GM23338 (cell line): ENCODE data around the gene MATN1. TPM values are rescaled to one million over a fixed set of nuclear protein-coding genes. Genes with fewer than 3 reads are reported as not detected.

Source experiments
- ATAC-seq: fragments of 200-7000 bp; cut with Tn5 transposase; 3 replicates; pipeline ENCODE4 v1.9.1; 2020
- DNase-seq: peaks from one replicate; pipeline ENCODE4 v3.0.0-alpha.2; 2015; ENCODE audit warnings: low spot score
- H2AFZ ChIP-seq: fragments of 200-600 bp; sonication (generic); 2 replicates; pipeline ENCODE4 v1.8.0; 2016; ENCODE audit warnings: antibody characterized with exemption, mild to moderate bottlenecking, moderate library complexity
- H3F3A ChIP-seq: fragments of 200-600 bp; sonication (generic); replicated peaks from 2 replicates; pipeline ENCODE4 v1.8.0; 2017; ENCODE audit warnings: antibody characterized with exemption, mixed run types, low read depth
- H3K27ac ChIP-seq: fragments of 200-600 bp; sonication (generic); 2 replicates; pipeline ENCODE4 v1.6.1; 2016; ENCODE audit warnings: low read depth
- H3K27me3 ChIP-seq: fragments of 200-600 bp; sonication (generic); 2 replicates; pipeline ENCODE4 v1.8.0; 2016; ENCODE audit warnings: mild to moderate bottlenecking, mixed run types, moderate library complexity; ENCODE audit not compliant: insufficient read depth
- H3K36me3 ChIP-seq: fragments of 200-600 bp; sonication (generic); 2 replicates; pipeline ENCODE4 v1.8.0; 2016; ENCODE audit warnings: mild to moderate bottlenecking; ENCODE audit not compliant: insufficient read depth
- H3K4me1 ChIP-seq: fragments of 200-600 bp; sonication (generic); 2 replicates; pipeline ENCODE4 v1.8.0; 2016; ENCODE audit warnings: mild to moderate bottlenecking, moderate library complexity; ENCODE audit not compliant: insufficient read depth
- H3K4me2 ChIP-seq: fragments of 200-600 bp; sonication (generic); 2 replicates; pipeline ENCODE4 v1.7.1; 2017; ENCODE audit warnings: mixed run types
- H3K4me3 ChIP-seq: fragments of 200-600 bp; sonication (generic); 2 replicates; pipeline ENCODE4 v1.6.1; 2016; ENCODE audit warnings: mixed run types
- H3K79me2 ChIP-seq: fragments of 200-600 bp; sonication (generic); replicated peaks from 2 replicates; pipeline ENCODE4 v1.8.0; 2017; ENCODE audit warnings: mild to moderate bottlenecking; ENCODE audit not compliant: insufficient read depth
- H3K9me2 ChIP-seq: fragments of 200-600 bp; sonication (generic); 2 replicates; pipeline ENCODE4 v1.8.0; 2017; ENCODE audit not compliant: insufficient read depth
- H4K20me1 ChIP-seq: fragments of 200-600 bp; sonication (generic); replicated peaks from 2 replicates; pipeline ENCODE4 v1.8.0; 2017; ENCODE audit warnings: mild to moderate bottlenecking; ENCODE audit not compliant: insufficient read depth
- H3K27ac Mint-ChIP-seq: 2 replicates; pipeline ENCODE4 v1.8.0; 2020; ENCODE audit warnings: inconsistent platforms, mild to moderate bottlenecking, moderate library complexity, mixed read lengths
- H3K27me3 Mint-ChIP-seq: 3 replicates; pipeline ENCODE4 v1.8.0; 2022; ENCODE audit warnings: low read depth, mild to moderate bottlenecking, moderate library complexity, mixed read lengths, inconsistent platforms; ENCODE audit not compliant: insufficient read depth, poor library complexity
- H3K36me3 Mint-ChIP-seq: 3 replicates; pipeline ENCODE4 v1.8.0; 2021; ENCODE audit warnings: low read depth, mild to moderate bottlenecking, inconsistent platforms, moderate library complexity, mixed read lengths
- H3K4me1 Mint-ChIP-seq: 3 replicates; pipeline ENCODE4 v1.8.0; 2020; ENCODE audit warnings: mild to moderate bottlenecking, inconsistent platforms, mixed read lengths
- H3K4me3 Mint-ChIP-seq: 3 replicates; pipeline ENCODE4 v1.8.0; 2021; ENCODE audit warnings: moderate library complexity, mild to moderate bottlenecking, inconsistent platforms, mixed read lengths
- H3K9me3 Mint-ChIP-seq: 3 replicates; pipeline ENCODE4 v1.8.0; 2020; ENCODE audit warnings: moderate library complexity, mild to moderate bottlenecking, inconsistent platforms, mixed read lengths
- CREB1 ChIP-seq: fragments of 250-450 bp; sonication (Bioruptor Pico); IDR thresholded peaks from 2 replicates; pipeline ENCODE4 v1.5.0; 2020; ENCODE audit warnings: low read depth, mild to moderate bottlenecking, moderate library complexity
- CTCF ChIP-seq, 2 experiments: fragments of 200-600 bp in 1 of 2; sonication (generic) in 1 of 2; conservative IDR thresholded peaks; 2 replicates each; pipeline versions ENCODE4 v1.5.1 to v1.6.1; 2016 to 2017; ENCODE audit warnings: antibody characterized with exemption in 2 of 2, low read depth in 2 of 2, mild to moderate bottlenecking in 2 of 2, moderate library complexity in 1 of 2
- ETS1 ChIP-seq: IDR thresholded peaks from 2 replicates; pipeline ENCODE4 v1.6.1; 2016; ENCODE audit warnings: antibody characterized with exemption
- EZH2 ChIP-seq: fragments of 200-600 bp; sonication (generic); IDR thresholded peaks from one replicate; pipeline ENCODE4 v1.8.0; 2017; ENCODE audit warnings: antibody characterized with exemption, mild to moderate bottlenecking, low read depth; ENCODE audit not compliant: unreplicated experiment
- EZH2phosphoT487 ChIP-seq: fragments of 200-600 bp; sonication (generic); IDR thresholded peaks from one replicate; pipeline ENCODE4 v1.8.1; 2018; ENCODE audit warnings: antibody characterized with exemption; ENCODE audit not compliant: unreplicated experiment
- JUNB ChIP-seq: IDR thresholded peaks from one replicate; pipeline ENCODE4 v1.6.1; 2016; ENCODE audit warnings: antibody characterized with exemption; ENCODE audit not compliant: unreplicated experiment
- NANOG ChIP-seq: IDR thresholded peaks from 2 replicates; pipeline ENCODE4 v1.6.1; 2016; ENCODE audit warnings: antibody characterized with exemption, borderline replicate concordance
- POLR2AphosphoS5 ChIP-seq: IDR thresholded peaks from 2 replicates; pipeline ENCODE4 v1.6.1; 2016; ENCODE audit warnings: antibody characterized with exemption, low read depth
- REST ChIP-seq: IDR thresholded peaks from one replicate; pipeline ENCODE4 v1.6.1; 2018; ENCODE audit warnings: antibody characterized with exemption; ENCODE audit not compliant: unreplicated experiment
- STAT1 ChIP-seq: IDR thresholded peaks from one replicate; pipeline ENCODE4 v1.6.1; 2016; ENCODE audit warnings: antibody characterized with exemption; ENCODE audit not compliant: unreplicated experiment
- ZNF114 ChIP-seq: fragments of 250-450 bp; sonication (Bioruptor Pico); IDR thresholded peaks from 2 replicates; pipeline ENCODE4 v1.5.0; 2020; ENCODE audit warnings: mild to moderate bottlenecking, moderate library complexity
- ZNF331 ChIP-seq: fragments of 250-450 bp; sonication (Bioruptor Pico); IDR thresholded peaks from 2 replicates; pipeline ENCODE4 v1.5.0; 2020; ENCODE audit warnings: low read depth, mild to moderate bottlenecking, moderate library complexity
- ZNF462 ChIP-seq: fragments of 250-450 bp; sonication (Bioruptor Pico); IDR thresholded peaks from 2 replicates; pipeline ENCODE4 v1.5.0; 2020; ENCODE audit warnings: mild to moderate bottlenecking, moderate library complexity
- polyA plus RNA-seq: library from polyadenylated mRNA; unstranded; fragments of >200 nt; fragmentation: Nextera tagmentation; extraction: Ambion mirVana; gene quantifications from 2 replicates; pipeline ENCODE4 v1.2.1, GENCODE V29; 2016
- total RNA-seq: library from RNA; depleted of rRNA; stranded (reverse); fragments of >200 nt; shearing (Covaris generic); gene quantifications from 2 replicates; pipeline ENCODE4 v1.2.3, GENCODE V29; 2014

The MATN1 gene
- total and polyA plus RNA-seq, 2 experiments from 2014 or later = 0.08 to 0.31 TPM

- no peaks in the 10 kb centered on the region for H3K4me1 ChIP-seq
- H3K36me3 Mint-ChIP-seq = no peaks in the 10 kb centered on the region; the same call in 2 of the 3 replicates
- H4K20me1 ChIP-seq = no peaks in the 10 kb centered on the region
- no peaks in the 10 kb centered on the region for H3F3A ChIP-seq
- H3K4me2 ChIP-seq = no peak overlapping the region
- peaks cover 8% of the 10 kb centered on the region for H3K9me3 Mint-ChIP-seq
- DNase-seq = no peak
- no peaks in the 10 kb centered on the region for H3K9me2 ChIP-seq
- no peak for ATAC-seq
- H3K36me3 ChIP-seq = no peaks in the 10 kb centered on the region
- no peak overlapping the region for H3K4me3 ChIP-seq
- H3K27ac ChIP-seq = no peak overlapping the region
- peaks cover 2% of the 10 kb centered on the region for H3K27me3 Mint-ChIP-seq
- TF ChIP-seq ZNF462 (CRISPR knock-in tag) (no peak), CTCF (conservative IDR thresholded peaks at IDR 0.05; ENCODE audit: low read depth in 2 of 2) (no peak), CREB1 (CRISPR knock-in tag) (no peak), STAT1 (no peak), ZNF331 (no peak), JUNB (no peak), POLR2AphosphoS5 (no peak), ZNF114 (CRISPR knock-in tag) (no peak), REST (no peak), ETS1 (no peak), EZH2 (no peak), NANOG (no peak), EZH2phosphoT487 (no peak)
- peaks cover 9% of the 10 kb centered on the region; the same call in 2 of the 3 replicates for H3K4me1 Mint-ChIP-seq
- no peak overlapping the region for H3K27ac Mint-ChIP-seq
- no peak overlapping the region for H3K4me3 Mint-ChIP-seq
- H3K27me3 ChIP-seq = no peaks in the 10 kb centered on the region
- H2AFZ ChIP-seq = no peak overlapping the region
- no peaks in the 10 kb centered on the region for H3K79me2 ChIP-seq
Measured at GRCh38 chr1:30668546-30669327, 54.6 kb downstream of the MATN1 start.
